Measurements from ENCODE around the gene CBX1.

CBX1 gene

GRCh38 chr17:48101012-48101720, at the start of gene CBX1:
TSS of gene CBX1 (minus strand) at chr17:48101478. CDS start at chr17:48077004, 24,474 bp downstream.
- peak; percentile 94 for DNase-seq

GRCh38 chr17:48150597-48151001, 49.3 kb upstream of the CBX1 start:
- DNase-seq, result no peak

- no peak for DNase-seq
Observed at GRCh38 chr17:48149787-48150463, 48.6 kb upstream of the CBX1 start.

GRCh38 chr17:48148854-48149786, 47.8 kb upstream of the CBX1 start:
- DNase-seq, result no peak

- no peak for DNase-seq
Observed at GRCh38 chr17:48148029-48148770, 46.9 kb upstream of the CBX1 start.

- no peak for DNase-seq
Observed at GRCh38 chr17:48144976-48145798, 43.9 kb upstream of the CBX1 start.

- no peak for DNase-seq
Observed at GRCh38 chr17:48144231-48144630, 43.0 kb upstream of the CBX1 start.

- no peak for DNase-seq
Observed at GRCh38 chr17:48143629-48144028, 42.4 kb upstream of the CBX1 start.

GRCh38 chr17:48139944-48140343, 38.7 kb upstream of the CBX1 start:
- no peak for DNase-seq

GRCh38 chr17:48137656-48138055, 36.4 kb upstream of the CBX1 start:
- DNase-seq, result no peak

GRCh38 chr17:48134912-48135480, 33.7 kb upstream of the CBX1 start:
- no peak for DNase-seq

- DNase-seq, result no peak
Observed at GRCh38 chr17:48132385-48132784, 31.1 kb upstream of the CBX1 start.

GRCh38 chr17:48131216-48131824, 30.0 kb upstream of the CBX1 start:
- DNase-seq, result peak; percentile 83

- DNase-seq, result no peak
Observed at GRCh38 chr17:48129981-48130380, 28.7 kb upstream of the CBX1 start.

GRCh38 chr17:48128400-48128799, 27.1 kb upstream of the CBX1 start:
- no peak for DNase-seq

- no peak for DNase-seq
Observed at GRCh38 chr17:48127371-48128051, 26.2 kb upstream of the CBX1 start.

- no peak for DNase-seq
Observed at GRCh38 chr17:48126532-48126850, 25.2 kb upstream of the CBX1 start.

GRCh38 chr17:48125829-48126531, 24.7 kb upstream of the CBX1 start:
- DNase-seq, result no peak

GRCh38 chr17:48123776-48124388, 22.6 kb upstream of the CBX1 start:
- DNase-seq, result no peak
